Mammary epithelial cell (primary cell): ENCODE data around the gene STX12.

ENCODE experiments used
- CTCF ChIP-seq, 2 donors: IDR thresholded peaks in 1 of 2; conservative IDR thresholded peaks in 1 of 2; 2 replicates each; pipeline ENCODE4 v1.5.1; 2011 to 2012; ENCODE audit warnings: inconsistent platforms in 2 of 2, low read length in 2 of 2, mild to moderate bottlenecking in 2 of 2, control low read depth in 1 of 2, low read depth in 1 of 2; ENCODE audit not compliant: insufficient read depth in 1 of 2; ENCODE audit errors: extremely low read depth in 1 of 2
- EZH2 ChIP-seq: IDR thresholded peaks from 2 replicates; pipeline ENCODE4 v1.6.1; 2012; ENCODE audit warnings: low read length, inconsistent platforms, borderline replicate concordance

GRCh38 chr1:27778056-27778455 lies 5.0 kb downstream of the STX12 start:
- TF ChIP-seq CTCF (conservative IDR thresholded peaks at IDR 0.05 in 1 of 2, IDR thresholded peaks at IDR 0.05 in 1 of 2; ENCODE audit: extremely low read depth in 1 of 2, insufficient read depth in 1 of 2, low read depth in 1 of 2, low read length in 2 of 2) (no peak), EZH2 (no peak)
